Karpas-422 (cell line): ENCODE data around the gene ALG3. TPM values are rescaled to one million over a fixed set of nuclear protein-coding genes. Genes with fewer than 3 reads are reported as not detected.

Source experiments
- DNase-seq: peaks from one replicate; pipeline ENCODE4 v3.0.0-alpha.2; 2015
- H2AFZ ChIP-seq: fragments of 200-600 bp; sonication (generic); 2 replicates; pipeline ENCODE4 v1.6.1; 2014; ENCODE audit warnings: antibody characterized with exemption, low read length, mixed read lengths
- H3K27ac ChIP-seq: fragments of 200-600 bp; sonication (generic); 2 replicates; pipeline ENCODE4 v1.5.1; 2014; ENCODE audit warnings: mild to moderate bottlenecking, low read length, moderate library complexity
- H3K27me3 ChIP-seq: fragments of 200-600 bp; sonication (generic); 2 replicates; pipeline ENCODE4 v1.6.1; 2014; ENCODE audit warnings: low read length, mixed read lengths
- H3K36me3 ChIP-seq: fragments of 200-600 bp; sonication (generic); 2 replicates; pipeline ENCODE4 v1.6.1; 2014; ENCODE audit warnings: low read length, mixed read lengths; ENCODE audit not compliant: insufficient read depth
- H3K4me1 ChIP-seq: fragments of 200-600 bp; sonication (generic); 2 replicates; pipeline ENCODE4 v1.6.1; 2014; ENCODE audit warnings: mild to moderate bottlenecking, low read length, mixed read lengths
- H3K4me2 ChIP-seq: fragments of 200-600 bp; sonication (generic); 2 replicates; pipeline ENCODE4 v1.6.1; 2014; ENCODE audit warnings: low read length, low read depth, mild to moderate bottlenecking; ENCODE audit not compliant: poor library complexity, severe bottlenecking
- H3K4me3 ChIP-seq: fragments of 200-600 bp; sonication (generic); 2 replicates; pipeline ENCODE4 v1.5.1; 2014; ENCODE audit warnings: mild to moderate bottlenecking, antibody characterized with exemption, low read length, mixed read lengths
- H3K79me2 ChIP-seq: fragments of 200-600 bp; sonication (generic); 2 replicates; pipeline ENCODE4 v1.6.1; 2014; ENCODE audit warnings: mild to moderate bottlenecking, low read length, mixed read lengths
- H3K9ac ChIP-seq: fragments of 200-600 bp; sonication (generic); 2 replicates; pipeline ENCODE4 v1.6.0; 2014; ENCODE audit warnings: low read length
- H3K9me2 ChIP-seq: fragments of 200-600 bp; sonication (generic), shearing (Covaris generic); replicated peaks from 2 replicates; pipeline ENCODE4 v1.6.0; 2014; ENCODE audit warnings: mild to moderate bottlenecking, low read length, moderate library complexity; ENCODE audit not compliant: insufficient read depth
- H3K9me3 ChIP-seq: fragments of 300-700, 200-600 bp; sonication (generic); 2 replicates; pipeline ENCODE4 v1.6.1; 2014; ENCODE audit warnings: low read length, mixed read lengths
- H4K20me1 ChIP-seq: fragments of 200-600 bp; sonication (generic); 2 replicates; pipeline ENCODE4 v1.6.1; 2014; ENCODE audit warnings: mild to moderate bottlenecking, antibody characterized with exemption, low read length, low read depth; ENCODE audit not compliant: insufficient read depth
- total RNA-seq: library from RNA; depleted of rRNA; stranded (reverse); fragments of >200 nt; shearing (Covaris generic); gene quantifications from 2 replicates; pipeline ENCODE4 v1.2.3, GENCODE V29; 2014; ENCODE audit warnings: low replicate concordance

ALG3 gene
- total RNA-seq, 1 experiment from 2014 or later = 108 TPM

- no peak for DNase-seq
- Histone ChIP-seq H3K79me2 (no peaks in the 10 kb centered on the region), H3K36me3 (no peaks in the 10 kb centered on the region), H3K4me2 (no peak overlapping the region), H3K4me1 (no peaks in the 10 kb centered on the region), H3K4me3 (no peak overlapping the region), H2AFZ (no peak overlapping the region), H3K27me3 (no peaks in the 10 kb centered on the region), H4K20me1 (no peaks in the 10 kb centered on the region), H3K9me2 (no peaks in the 10 kb centered on the region), H3K9me3 (no peaks in the 10 kb centered on the region), H3K27ac (no peak overlapping the region), H3K9ac (no peak overlapping the region)
Measured at GRCh38 chr3:184209146-184209923, 39.4 kb downstream of the ALG3 start.

- H3K4me2 ChIP-seq = no peak overlapping the region
- H2AFZ ChIP-seq = no peak overlapping the region
- no peak overlapping the region for H3K9ac ChIP-seq
- no peak for DNase-seq
- no peaks in the 10 kb centered on the region for H3K9me2 ChIP-seq
- no peaks in the 10 kb centered on the region for H3K36me3 ChIP-seq
- no peaks in the 10 kb centered on the region for H3K27me3 ChIP-seq
- H3K79me2 ChIP-seq = no peaks in the 10 kb centered on the region
- H3K27ac ChIP-seq = no peak overlapping the region
- H4K20me1 ChIP-seq = no peaks in the 10 kb centered on the region
- H3K4me1 ChIP-seq = peaks cover 4% of the 10 kb centered on the region; the same call in 1 of the 2 replicates
- H3K9me3 ChIP-seq = no peaks in the 10 kb centered on the region
- no peak overlapping the region for H3K4me3 ChIP-seq
Measured at GRCh38 chr3:184203526-184203925, 45.2 kb downstream of the ALG3 start.

- H3K36me3 ChIP-seq = peaks cover 1% of the 10 kb centered on the region; the same call in 1 of the 2 replicates
- no peak overlapping the region for H3K9ac ChIP-seq
- no peaks in the 10 kb centered on the region for H3K27me3 ChIP-seq
- DNase-seq = no peak
- H3K4me1 ChIP-seq = peaks cover 4% of the 10 kb centered on the region; the same call in 1 of the 2 replicates
- no peak overlapping the region for H3K4me3 ChIP-seq
- H3K27ac ChIP-seq = no peak overlapping the region
- H2AFZ ChIP-seq = no peak overlapping the region
- no peak overlapping the region for H3K4me2 ChIP-seq
- H3K79me2 ChIP-seq = no peaks in the 10 kb centered on the region
- H3K9me2 ChIP-seq = no peaks in the 10 kb centered on the region
- H3K9me3 ChIP-seq = no peaks in the 10 kb centered on the region
- no peaks in the 10 kb centered on the region for H4K20me1 ChIP-seq
Measured at GRCh38 chr3:184200825-184201224, 47.9 kb downstream of the ALG3 start.

- Histone ChIP-seq H3K4me1 (peaks cover 4% of the 10 kb centered on the region; the same call in 1 of the 2 replicates), H3K9ac (no peak overlapping the region), H3K9me2 (no peaks in the 10 kb centered on the region), H3K27ac (no peak overlapping the region), H3K36me3 (peaks cover 17% of the 10 kb centered on the region; the same call in 1 of the 2 replicates), H4K20me1 (no peaks in the 10 kb centered on the region), H3K4me3 (no peak overlapping the region), H3K4me2 (no peak overlapping the region), H3K9me3 (no peaks in the 10 kb centered on the region), H2AFZ (no peak overlapping the region), H3K79me2 (no peaks in the 10 kb centered on the region), H3K27me3 (no peaks in the 10 kb centered on the region)
- DNase-seq = no peak
Measured at GRCh38 chr3:184198509-184198908, 50.3 kb downstream of the ALG3 start.

GRCh38 chr3:184196536-184196935 is 52.2 kb downstream of the ALG3 start:
- H4K20me1 ChIP-seq = no peaks in the 10 kb centered on the region
- H3K27me3 ChIP-seq = no peaks in the 10 kb centered on the region
- no peak overlapping the region for H3K4me3 ChIP-seq
- H3K4me2 ChIP-seq = no peak overlapping the region
- H3K36me3 ChIP-seq = peaks cover 29% of the 10 kb centered on the region
- no peak overlapping the region for H3K27ac ChIP-seq
- H3K9me2 ChIP-seq = no peaks in the 10 kb centered on the region
- H3K79me2 ChIP-seq = no peaks in the 10 kb centered on the region
- H3K4me1 ChIP-seq = no peaks in the 10 kb centered on the region
- H3K9ac ChIP-seq = no peak overlapping the region
- no peak for DNase-seq
- H3K9me3 ChIP-seq = no peaks in the 10 kb centered on the region
- H2AFZ ChIP-seq = no peak overlapping the region

GRCh38 chr3:184193991-184194539 is 54.7 kb downstream of the ALG3 start:
- no peaks in the 10 kb centered on the region for H3K4me1 ChIP-seq
- peaks cover 3% of the 10 kb centered on the region; the same call in 1 of the 2 replicates for H4K20me1 ChIP-seq
- H3K9me2 ChIP-seq = no peaks in the 10 kb centered on the region
- no peak overlapping the region for H3K4me2 ChIP-seq
- no peaks in the 10 kb centered on the region for H3K9me3 ChIP-seq
- no peak overlapping the region for H3K27ac ChIP-seq
- no peak overlapping the region for H3K4me3 ChIP-seq
- H3K27me3 ChIP-seq = no peaks in the 10 kb centered on the region
- no peak for DNase-seq
- peaks cover 52% of the 10 kb centered on the region for H3K36me3 ChIP-seq
- H3K9ac ChIP-seq = no peak overlapping the region
- H2AFZ ChIP-seq = no peak overlapping the region
- peaks cover 9% of the 10 kb centered on the region for H3K79me2 ChIP-seq

GRCh38 chr3:184192889-184193288 is 55.9 kb downstream of the ALG3 start:
- peaks cover 14% of the 10 kb centered on the region for H4K20me1 ChIP-seq
- H2AFZ ChIP-seq = no peak overlapping the region
- no peaks in the 10 kb centered on the region for H3K9me2 ChIP-seq
- no peak for DNase-seq
- no peaks in the 10 kb centered on the region for H3K9me3 ChIP-seq
- peaks cover 21% of the 10 kb centered on the region for H3K79me2 ChIP-seq
- no peak overlapping the region for H3K27ac ChIP-seq
- no peaks in the 10 kb centered on the region for H3K27me3 ChIP-seq
- H3K4me2 ChIP-seq = no peak overlapping the region
- H3K4me3 ChIP-seq = no peak overlapping the region
- peaks cover 64% of the 10 kb centered on the region for H3K36me3 ChIP-seq
- H3K9ac ChIP-seq = no peak overlapping the region
- H3K4me1 ChIP-seq = peaks cover under 1% of the 10 kb centered on the region; the same call in 1 of the 2 replicates
